ENCODE measurements around the gene GALNT18. TPM values are rescaled to one million over a fixed set of nuclear protein-coding genes. Genes with fewer than 3 reads are reported as not detected.
"Not testable (repeated sequence)": the region's sequence is repeated elsewhere in the genome, so short reads cannot be mapped to it uniquely, and the experiment has no call there.

Gene GALNT18
- total RNA-seq, 2 donors from 2014 or later = 7.3 to 10.9 TPM

- Mint-ChIP-seq H3K9me3 (no peaks in the 10 kb centered on the region), H3K4me3 (no peak overlapping the region), H3K4me1 (no peaks in the 10 kb centered on the region), H3K36me3 (ENCODE audit: low read depth) (no peaks in the 10 kb centered on the region), H3K27me3 (no peaks in the 10 kb centered on the region), H3K27ac (no peak overlapping the region)
- no peak for ATAC-seq (replicated peaks)
Measured at GRCh38 chr11:11378184-11378940, 243.4 kb downstream of the GALNT18 start.

DNA sequence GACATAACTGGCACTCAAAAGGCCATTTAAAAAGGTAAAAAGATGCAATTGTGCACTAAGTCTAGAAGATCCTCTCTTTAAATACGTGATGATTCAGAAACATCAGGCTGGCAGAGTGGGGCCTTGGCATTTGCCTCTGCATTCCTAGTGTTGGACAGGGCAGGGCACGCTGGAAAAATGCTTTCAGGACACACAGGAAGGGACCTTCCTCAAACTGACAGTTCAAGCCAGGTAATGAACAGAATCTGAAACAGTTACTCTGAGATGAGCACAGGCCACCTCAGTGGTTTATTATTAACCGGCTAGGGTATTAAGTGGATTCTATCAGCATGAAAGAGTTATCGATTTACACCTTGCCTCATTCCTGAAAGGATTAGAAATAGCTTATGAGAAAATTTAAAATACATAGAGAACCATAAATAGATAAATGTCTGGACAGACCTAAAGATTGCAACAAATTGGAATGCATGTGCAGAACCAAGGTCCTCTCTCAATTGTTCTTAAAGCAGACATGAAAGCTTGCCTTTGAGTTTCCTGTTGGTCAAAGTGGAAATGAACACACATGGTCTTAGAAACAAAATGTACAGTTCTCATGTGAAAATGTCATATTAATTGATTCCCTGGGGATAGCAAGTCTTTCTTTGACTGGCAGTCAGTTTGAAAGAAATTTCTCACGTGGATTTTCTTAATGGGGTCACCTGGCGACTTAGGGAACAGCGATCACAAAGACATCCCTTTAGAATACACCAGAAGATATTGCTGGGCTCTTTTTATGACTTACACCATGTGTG lies 247.3 kb downstream of the GALNT18 start:
- no peaks in the 10 kb centered on the region for H3K36me3 Mint-ChIP-seq (ENCODE audit: low read depth)
- H3K27me3 Mint-ChIP-seq = peaks cover 3% of the 10 kb centered on the region
- H3K27ac Mint-ChIP-seq = no peak overlapping the region
- no peaks in the 10 kb centered on the region for H3K9me3 Mint-ChIP-seq
- H3K4me3 Mint-ChIP-seq = no peak overlapping the region
- ATAC-seq (replicated peaks) = no peak
- H3K4me1 Mint-ChIP-seq = no peaks in the 10 kb centered on the region

DNA sequence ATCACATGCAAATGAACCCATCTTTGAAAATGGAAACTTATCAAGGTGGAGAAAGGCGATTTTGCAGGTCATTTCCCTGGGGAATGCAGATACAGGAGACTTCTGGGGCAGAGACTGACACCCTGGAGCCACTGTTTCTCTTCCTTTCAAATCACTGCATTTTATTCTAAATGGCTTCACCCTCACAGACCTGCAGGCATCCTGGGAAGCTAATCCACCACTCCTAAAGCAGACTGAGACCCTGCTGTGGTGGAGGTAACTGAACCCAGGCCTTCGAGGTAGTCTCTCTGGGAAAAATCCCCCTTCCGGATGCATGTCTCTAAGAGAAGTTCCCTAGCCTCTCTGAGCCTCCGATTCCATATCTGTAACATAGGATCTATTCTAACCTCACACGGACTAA lies 247.9 kb downstream of the GALNT18 start:
- Mint-ChIP-seq H3K4me3 (no peak overlapping the region), H3K9me3 (no peaks in the 10 kb centered on the region), H3K27me3 (peaks cover 3% of the 10 kb centered on the region), H3K4me1 (no peaks in the 10 kb centered on the region), H3K27ac (no peak overlapping the region), H3K36me3 (ENCODE audit: low read depth) (no peaks in the 10 kb centered on the region)
- ATAC-seq (replicated peaks) = no peak

GRCh38 chr11:11372461-11372860 lies 249.3 kb downstream of the GALNT18 start:
- ATAC-seq (replicated peaks) = no peak
- no peaks in the 10 kb centered on the region for H3K36me3 Mint-ChIP-seq (ENCODE audit: low read depth)
- peaks cover 3% of the 10 kb centered on the region for H3K27me3 Mint-ChIP-seq
- no peak overlapping the region for H3K27ac Mint-ChIP-seq
- H3K4me1 Mint-ChIP-seq = no peaks in the 10 kb centered on the region
- no peak overlapping the region for H3K4me3 Mint-ChIP-seq
- H3K9me3 Mint-ChIP-seq = no peaks in the 10 kb centered on the region

- Mint-ChIP-seq H3K27ac (no peak overlapping the region), H3K4me1 (no peaks in the 10 kb centered on the region)
Measured at GRCh38 chr11:11370962-11371303, 250.9 kb downstream of the GALNT18 start.

GRCh38 chr11:11370255-11370961 lies 251.4 kb downstream of the GALNT18 start:
- peaks cover 3% of the 10 kb centered on the region for H3K27me3 Mint-ChIP-seq
- H3K9me3 Mint-ChIP-seq = no peaks in the 10 kb centered on the region
- no peak for ATAC-seq (replicated peaks)
- H3K27ac Mint-ChIP-seq = no peak overlapping the region
- H3K4me3 Mint-ChIP-seq = no peak overlapping the region
- H3K36me3 Mint-ChIP-seq (ENCODE audit: low read depth) = no peaks in the 10 kb centered on the region
- no peaks in the 10 kb centered on the region for H3K4me1 Mint-ChIP-seq

More at GRCh38 chr11:11370962-11371303, 250.9 kb downstream of the GALNT18 start:
- H3K36me3 Mint-ChIP-seq (ENCODE audit: low read depth) = no peaks in the 10 kb centered on the region
- no peak for ATAC-seq (replicated peaks)
- H3K4me3 Mint-ChIP-seq = no peak overlapping the region
- H3K27me3 Mint-ChIP-seq = peaks cover 3% of the 10 kb centered on the region
- H3K9me3 Mint-ChIP-seq = no peaks in the 10 kb centered on the region

- H3K4me3 Mint-ChIP-seq = no peak overlapping the region
- peaks cover 14% of the 10 kb centered on the region for H3K27me3 Mint-ChIP-seq
- H3K9me3 Mint-ChIP-seq = no peaks in the 10 kb centered on the region
- no peak overlapping the region for H3K27ac Mint-ChIP-seq
- no peaks in the 10 kb centered on the region for H3K4me1 Mint-ChIP-seq
- no peaks in the 10 kb centered on the region for H3K36me3 Mint-ChIP-seq (ENCODE audit: low read depth)
- no peak for ATAC-seq (replicated peaks)
Measured at GRCh38 chr11:11366793-11367192, 255.0 kb downstream of the GALNT18 start.

DNA sequence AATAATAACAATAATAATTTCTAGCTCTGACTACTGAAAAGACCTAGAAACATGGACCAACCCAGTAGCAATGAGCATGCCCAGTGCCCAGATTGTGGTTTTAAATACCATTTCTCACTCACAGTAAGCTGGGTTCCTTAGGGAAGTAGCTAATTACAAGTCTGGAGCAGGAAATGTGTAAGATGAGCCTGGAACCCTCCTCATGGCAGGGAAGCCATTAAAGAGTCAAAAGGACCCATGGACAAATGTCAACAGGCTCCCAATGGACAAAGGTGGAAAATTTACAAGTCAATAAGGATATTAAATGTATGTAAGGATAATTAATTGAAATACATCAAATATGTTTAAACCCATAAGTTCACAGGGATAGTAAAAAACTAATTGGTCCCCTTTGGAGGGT lies 258.1 kb downstream of the GALNT18 start:
- Mint-ChIP-seq H3K36me3 (ENCODE audit: low read depth) (no peaks in the 10 kb centered on the region), H3K4me3 (no peak overlapping the region), H3K4me1 (no peaks in the 10 kb centered on the region), H3K9me3 (no peaks in the 10 kb centered on the region), H3K27me3 (peaks cover 24% of the 10 kb centered on the region), H3K27ac (no peak overlapping the region)
- no peak for ATAC-seq (replicated peaks)

DNA sequence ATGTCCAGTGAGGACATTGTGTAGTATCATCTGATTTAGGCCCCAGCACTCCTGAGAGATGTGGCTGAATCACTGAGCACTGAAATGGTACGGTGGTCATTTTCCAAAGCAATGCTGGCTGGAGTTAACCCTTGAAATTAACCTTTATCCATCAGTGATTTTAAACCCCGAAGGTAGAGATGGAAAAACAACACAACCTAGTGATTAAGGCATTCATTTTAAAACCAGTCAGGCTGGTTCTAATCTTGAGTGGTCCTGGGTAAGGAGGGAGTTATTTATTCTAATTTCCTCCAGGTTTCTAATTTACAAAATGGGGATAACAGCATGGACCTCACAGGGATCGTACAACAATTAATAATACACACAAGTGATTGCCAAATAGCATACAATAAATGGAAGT lies 262.2 kb downstream of the GALNT18 start:
- H3K4me3 Mint-ChIP-seq = no peak overlapping the region
- no peaks in the 10 kb centered on the region for H3K4me1 Mint-ChIP-seq
- H3K27ac Mint-ChIP-seq = no peak overlapping the region
- ATAC-seq (replicated peaks) = no peak
- no peaks in the 10 kb centered on the region for H3K9me3 Mint-ChIP-seq
- no peaks in the 10 kb centered on the region for H3K36me3 Mint-ChIP-seq (ENCODE audit: low read depth)
- peaks cover 35% of the 10 kb centered on the region for H3K27me3 Mint-ChIP-seq

- Mint-ChIP-seq H3K4me3 (no peak overlapping the region), H3K36me3 (ENCODE audit: low read depth) (no peaks in the 10 kb centered on the region), H3K4me1 (no peaks in the 10 kb centered on the region), H3K9me3 (no peaks in the 10 kb centered on the region), H3K27me3 (peaks cover 21% of the 10 kb centered on the region), H3K27ac (no peak overlapping the region)
- no peak for ATAC-seq (replicated peaks)
Measured at GRCh38 chr11:11356842-11357241, 265.0 kb downstream of the GALNT18 start.

DNA sequence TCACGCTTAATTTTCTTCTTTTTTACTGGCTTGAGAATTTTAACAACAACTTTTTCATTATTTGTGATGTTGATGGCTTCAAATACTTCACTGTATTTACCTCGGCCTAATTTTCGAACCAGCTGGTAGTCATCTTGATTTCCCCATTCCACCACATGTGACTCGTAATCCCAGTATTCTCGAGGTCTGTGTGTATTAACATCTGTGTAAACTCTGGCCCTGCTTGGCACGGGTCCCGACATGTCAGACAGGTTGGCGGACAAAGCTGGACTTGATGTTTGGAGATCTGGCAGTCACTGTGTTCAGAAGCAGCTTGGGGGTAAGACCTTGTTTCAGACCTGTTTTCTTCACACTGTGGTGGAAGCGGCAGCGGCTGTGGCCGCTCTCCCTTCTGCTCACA lies 268.9 kb downstream of the GALNT18 start, which contains the start of gene CSNK2A3:
Gene CSNK2A3, minus strand, starts transcription at position 373 of the 400 bp plus-strand sequence. Its CDS starts 131 bp downstream, at position 242.
- H3K27ac Mint-ChIP-seq; H3K27me3 Mint-ChIP-seq; ATAC-seq (replicated peaks); H3K4me1 Mint-ChIP-seq; H3K4me3 Mint-ChIP-seq; H3K36me3 Mint-ChIP-seq (ENCODE audit: low read depth); H3K9me3 Mint-ChIP-seq: not testable (repeated sequence)

- not testable (repeated sequence) for H3K9me3 Mint-ChIP-seq; H3K4me1 Mint-ChIP-seq; ATAC-seq (replicated peaks); H3K27ac Mint-ChIP-seq; H3K27me3 Mint-ChIP-seq; H3K4me3 Mint-ChIP-seq; H3K36me3 Mint-ChIP-seq (ENCODE audit: low read depth)
Measured at GRCh38 chr11:11351851-11352250, 270.0 kb downstream of the GALNT18 start.

DNA sequence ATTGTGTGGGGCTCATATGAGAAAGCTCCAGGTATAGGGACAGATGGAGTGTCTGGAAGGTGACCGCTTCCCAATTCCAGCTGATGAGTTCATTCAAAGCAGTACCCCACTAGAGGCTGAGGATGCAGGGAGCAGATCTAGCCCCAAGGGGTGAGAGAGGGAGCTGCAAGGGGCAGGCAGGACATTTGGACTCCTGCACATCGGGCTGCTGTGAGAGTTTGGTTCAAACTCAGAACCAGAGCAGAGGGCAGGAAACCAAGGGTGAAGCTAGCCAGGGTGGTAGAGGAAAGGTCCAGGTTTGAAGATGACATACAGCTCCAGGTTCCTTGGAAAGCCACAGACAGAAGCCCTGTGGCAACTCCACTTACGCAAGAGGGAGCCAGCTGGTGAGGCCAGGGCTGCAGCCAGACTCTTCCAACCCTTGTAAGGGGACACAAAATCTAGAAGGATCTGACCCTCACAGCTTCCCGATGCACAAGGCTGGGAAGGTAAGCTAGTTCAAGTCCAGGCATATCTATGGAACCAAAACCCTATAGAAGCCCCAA lies 270.7 kb downstream of the GALNT18 start:
- no peak for ATAC-seq (replicated peaks)
- Mint-ChIP-seq H3K4me1 (no peaks in the 10 kb centered on the region), H3K36me3 (ENCODE audit: low read depth) (no peaks in the 10 kb centered on the region), H3K9me3 (no peaks in the 10 kb centered on the region), H3K4me3 (no peak overlapping the region), H3K27ac (no peak overlapping the region), H3K27me3 (no peaks in the 10 kb centered on the region)

DNA sequence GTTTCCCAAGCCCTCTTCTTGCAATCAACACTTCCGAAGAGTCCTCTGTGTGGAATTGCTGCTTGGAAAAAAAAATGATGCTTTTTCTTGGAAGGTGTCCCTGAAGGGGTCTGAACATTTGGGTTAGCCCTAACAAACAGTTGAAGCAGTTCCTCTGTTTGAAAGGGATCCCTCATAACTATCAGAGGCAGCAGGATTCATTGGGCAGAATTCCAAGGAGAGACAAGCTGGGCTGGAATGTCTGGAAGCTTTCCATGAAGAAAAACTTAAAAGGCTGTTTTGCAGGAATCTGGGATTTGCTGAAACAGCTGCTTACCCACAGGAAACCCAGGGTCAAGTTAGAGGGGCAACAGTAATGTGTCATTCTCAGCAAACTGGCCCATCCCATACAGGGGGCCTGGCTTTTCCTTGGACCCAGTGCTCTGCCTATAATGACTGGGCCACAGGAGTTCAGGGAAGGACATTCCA lies 271.9 kb downstream of the GALNT18 start:
- ATAC-seq (replicated peaks) = no peak
- H3K4me3 Mint-ChIP-seq = no peak overlapping the region

More for the DNA sequence above, 271.9 kb downstream of the GALNT18 start:
- Mint-ChIP-seq H3K36me3 (ENCODE audit: low read depth) (no peaks in the 10 kb centered on the region), H3K4me1 (no peaks in the 10 kb centered on the region), H3K27ac (no peak overlapping the region), H3K27me3 (no peaks in the 10 kb centered on the region), H3K9me3 (no peaks in the 10 kb centered on the region)
